Prostate gland (tissue), 2 donors: ENCODE data around the gene ZNF331.
A peak's percentile ranks its signal among the peaks of the same experiment; 100 is the strongest.

Source experiments
- POLR2A ChIP-seq: fragments of 450-650 bp; IDR thresholded peaks from one replicate; pipeline ENCODE4 v1.6.1; 2016; ENCODE audit warnings: antibody characterized with exemption, mild to moderate bottlenecking
- POLR2AphosphoS5 ChIP-seq: sonication (generic); formaldehyde crosslinking; IDR thresholded peaks from one replicate; pipeline ENCODE4 v1.6.1; 2017; ENCODE audit warnings: antibody characterized with exemption
- TF ChIP-seq, protein P1 (sequence below), 4 experiments: fragments of 200-600 bp in 2 of 4; fragments of 450-650 bp in 2 of 4; sonication (generic) in 2 of 4; IDR thresholded peaks; 1 replicate in 3 of 4; 2 replicates in 1 of 4; pipeline ENCODE4 v1.5.1; 2016 to 2019; ENCODE audit warnings: antibody characterized with exemption in 4 of 4, mild to moderate bottlenecking in 2 of 4, moderate library complexity in 2 of 4

DNA sequence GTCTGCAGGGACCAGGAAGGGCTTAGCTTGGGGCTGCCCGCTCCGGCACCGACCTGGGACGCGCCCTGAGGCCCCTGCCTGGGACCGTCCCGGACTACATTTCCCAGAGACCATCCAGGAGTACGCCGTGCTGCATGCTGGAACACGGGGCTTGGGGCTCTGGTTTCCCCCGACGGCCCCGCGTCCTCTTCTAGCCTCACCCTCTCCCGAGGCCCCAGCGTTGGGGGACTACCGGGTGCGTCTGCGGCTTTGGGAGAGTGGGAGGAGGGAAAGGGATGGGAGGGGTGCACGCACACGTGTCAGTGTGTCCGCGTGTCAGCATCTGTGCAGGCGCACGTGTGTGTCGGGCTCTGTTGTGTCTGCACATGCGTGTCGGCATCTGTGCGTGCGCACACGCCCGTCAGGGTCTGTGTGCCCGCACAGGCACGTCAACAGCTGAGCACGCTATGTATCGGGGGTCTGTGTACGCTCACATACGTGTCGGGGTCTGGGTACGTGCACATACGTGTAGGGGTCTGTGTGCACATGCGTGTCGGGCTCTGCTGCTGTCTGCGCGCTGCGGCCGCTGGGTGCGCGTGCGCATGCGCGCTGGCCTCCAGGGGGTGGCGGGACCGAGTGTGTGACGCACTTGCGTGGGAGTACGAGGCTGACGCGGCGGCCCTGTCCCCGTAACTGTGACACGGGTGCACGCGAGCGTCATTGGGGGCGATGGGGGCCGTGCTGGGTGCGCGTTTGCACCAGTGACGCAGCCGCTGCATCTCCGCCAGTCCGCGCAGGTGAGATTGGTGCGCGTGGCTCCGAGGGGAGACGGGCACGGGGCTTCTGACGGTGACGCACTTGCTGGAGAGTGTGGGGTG is at the start of gene ZNF331:
- peak; percentile 69 for TF ChIP-seq POLR2A
- TF ChIP-seq, protein P1, sequence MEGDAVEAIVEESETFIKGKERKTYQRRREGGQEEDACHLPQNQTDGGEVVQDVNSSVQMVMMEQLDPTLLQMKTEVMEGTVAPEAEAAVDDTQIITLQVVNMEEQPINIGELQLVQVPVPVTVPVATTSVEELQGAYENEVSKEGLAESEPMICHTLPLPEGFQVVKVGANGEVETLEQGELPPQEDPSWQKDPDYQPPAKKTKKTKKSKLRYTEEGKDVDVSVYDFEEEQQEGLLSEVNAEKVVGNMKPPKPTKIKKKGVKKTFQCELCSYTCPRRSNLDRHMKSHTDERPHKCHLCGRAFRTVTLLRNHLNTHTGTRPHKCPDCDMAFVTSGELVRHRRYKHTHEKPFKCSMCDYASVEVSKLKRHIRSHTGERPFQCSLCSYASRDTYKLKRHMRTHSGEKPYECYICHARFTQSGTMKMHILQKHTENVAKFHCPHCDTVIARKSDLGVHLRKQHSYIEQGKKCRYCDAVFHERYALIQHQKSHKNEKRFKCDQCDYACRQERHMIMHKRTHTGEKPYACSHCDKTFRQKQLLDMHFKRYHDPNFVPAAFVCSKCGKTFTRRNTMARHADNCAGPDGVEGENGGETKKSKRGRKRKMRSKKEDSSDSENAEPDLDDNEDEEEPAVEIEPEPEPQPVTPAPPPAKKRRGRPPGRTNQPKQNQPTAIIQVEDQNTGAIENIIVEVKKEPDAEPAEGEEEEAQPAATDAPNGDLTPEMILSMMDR (IDR thresholded peaks at IDR 0.05), result peak in 2 of 4 experiments; percentile 52 to 76
- peak; percentile 79 for TF ChIP-seq POLR2AphosphoS5
